Glomerular endothelial cell (primary cell): ENCODE measurements around the gene SLC24A3. TPM values are rescaled to one million over a fixed set of nuclear protein-coding genes. Genes with fewer than 3 reads are reported as not detected.

Source experiments
- DNase-seq: peaks from one replicate; pipeline ENCODE4 v3.0.0-alpha.2; 2011; ENCODE audit warnings: low read depth, low spot score; ENCODE audit errors: extremely low read depth
- total RNA-seq: library from RNA; depleted of rRNA; stranded (reverse); fragments of >200 nt; gene quantifications from 2 replicates; pipeline ENCODE4 v1.2.3, GENCODE V29; 2015

The SLC24A3 gene
- total RNA-seq, 1 donor from 2014 or later, result 0.18 TPM

DNA sequence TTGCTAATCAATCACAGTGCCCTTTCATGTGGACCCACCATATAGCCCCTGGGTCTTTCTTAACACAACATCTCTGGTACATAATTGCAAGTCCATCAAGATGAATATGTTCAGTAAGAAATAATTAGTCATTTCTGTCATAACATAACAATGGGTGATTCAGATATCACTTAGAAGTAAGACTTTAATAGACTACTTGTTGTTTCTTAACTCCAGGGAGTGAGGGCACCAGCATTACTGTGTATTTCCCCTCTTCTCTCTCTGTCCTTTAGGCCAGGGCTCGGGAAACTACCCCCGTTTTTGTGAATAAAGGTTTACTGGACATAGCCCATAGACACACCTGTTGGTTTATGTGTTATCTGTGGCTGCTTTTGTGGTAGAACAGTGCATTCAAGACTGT, 123.5 kb downstream of the SLC24A3 start:
- no peak for DNase-seq

GRCh38 chr20:19336631-19337030, 124.2 kb downstream of the SLC24A3 start:
- no peak for DNase-seq

GRCh38 chr20:19338380-19338779, 125.9 kb downstream of the SLC24A3 start:
- DNase-seq, result no peak

DNA sequence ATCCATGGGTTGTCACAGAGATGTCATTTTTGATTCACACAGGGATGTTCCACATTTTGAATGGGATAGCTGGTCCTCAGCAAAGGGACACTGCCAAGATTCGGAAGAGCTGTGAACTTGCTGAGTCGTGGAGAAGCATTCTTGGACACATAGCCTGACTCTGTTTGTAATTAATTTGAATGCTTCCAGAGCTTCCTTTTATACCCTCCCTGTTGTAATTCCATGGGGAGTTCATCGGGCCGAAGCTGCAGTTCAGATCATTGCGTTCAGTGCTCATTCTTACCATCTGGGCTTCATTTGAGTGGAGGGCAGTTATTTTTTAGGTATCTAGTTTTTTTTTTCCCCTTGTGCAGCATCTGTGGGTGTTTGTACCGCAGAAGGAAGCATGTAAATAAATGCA, 126.5 kb downstream of the SLC24A3 start:
- DNase-seq, result no peak

GRCh38 chr20:19341348-19342053, 129.1 kb downstream of the SLC24A3 start:
- DNase-seq, result no peak

DNA sequence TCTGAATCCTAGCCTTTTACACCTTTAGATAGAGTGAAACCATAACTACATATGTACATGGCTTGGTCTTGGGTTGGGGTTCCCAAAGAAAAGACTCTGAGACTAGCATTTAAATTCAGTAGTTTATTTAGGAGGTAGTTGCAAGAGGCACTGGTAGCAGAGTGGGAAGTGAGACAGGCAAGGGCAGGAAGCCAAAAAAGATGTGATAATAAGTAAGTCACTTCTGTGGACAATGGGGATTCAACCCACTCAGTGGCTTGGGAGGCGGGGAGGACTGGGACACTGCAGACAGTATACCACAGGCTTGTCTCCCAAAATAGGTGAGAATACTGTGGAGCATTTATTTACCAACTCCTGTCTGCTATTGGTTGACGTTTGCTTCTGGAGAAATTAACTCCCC, 131.9 kb downstream of the SLC24A3 start:
- no peak for DNase-seq

- DNase-seq, result no peak
Measured at GRCh38 chr20:19347943-19348456, 135.6 kb downstream of the SLC24A3 start.

- DNase-seq, result no peak
Measured at GRCh38 chr20:19348582-19348981, 136.1 kb downstream of the SLC24A3 start.

DNA sequence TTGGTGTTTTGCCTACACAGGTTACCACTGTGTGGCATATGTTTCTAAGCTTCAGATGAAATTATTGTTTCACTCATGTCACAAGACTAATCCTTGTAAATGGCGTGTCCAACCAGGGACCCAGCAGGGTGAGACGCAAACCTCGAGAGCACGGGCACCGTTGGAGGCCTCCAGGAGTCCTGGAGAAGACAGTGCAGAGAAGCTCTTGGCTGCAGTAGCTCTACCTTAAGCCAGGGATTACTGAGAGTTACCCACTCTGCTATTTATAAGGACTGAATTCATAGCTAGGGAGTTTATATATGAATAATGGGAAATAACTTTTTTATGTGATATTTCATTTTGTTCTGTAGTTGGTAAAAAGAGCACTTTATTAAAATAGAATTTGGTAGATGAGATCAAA, 137.4 kb downstream of the SLC24A3 start:
- no peak for DNase-seq

GRCh38 chr20:19351542-19351941, 139.1 kb downstream of the SLC24A3 start:
- DNase-seq, result no peak

DNA sequence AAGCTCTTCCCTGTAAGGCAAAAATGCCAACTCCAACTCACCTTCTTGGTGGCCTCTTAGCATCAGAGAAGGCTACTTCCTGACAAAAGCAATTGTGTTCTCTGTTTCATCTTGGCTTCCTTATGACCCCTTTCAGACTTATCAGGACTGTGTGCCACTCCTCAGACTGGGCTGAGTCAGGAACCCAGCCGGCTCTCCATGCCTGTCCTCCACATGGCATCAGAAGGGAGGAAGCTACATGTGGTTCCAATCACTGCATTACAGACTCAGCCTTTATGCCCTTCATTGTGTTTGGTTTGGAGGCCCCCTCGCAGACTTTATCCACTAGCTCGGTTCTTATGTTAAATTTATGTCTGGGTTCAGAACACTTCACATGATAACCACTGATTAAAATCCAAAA, 142.5 kb downstream of the SLC24A3 start:
- no peak for DNase-seq

- DNase-seq, result no peak
Measured at GRCh38 chr20:19361790-19362189, 149.3 kb downstream of the SLC24A3 start.

GRCh38 chr20:19363476-19363875, 151.0 kb downstream of the SLC24A3 start:
- no peak for DNase-seq

DNA sequence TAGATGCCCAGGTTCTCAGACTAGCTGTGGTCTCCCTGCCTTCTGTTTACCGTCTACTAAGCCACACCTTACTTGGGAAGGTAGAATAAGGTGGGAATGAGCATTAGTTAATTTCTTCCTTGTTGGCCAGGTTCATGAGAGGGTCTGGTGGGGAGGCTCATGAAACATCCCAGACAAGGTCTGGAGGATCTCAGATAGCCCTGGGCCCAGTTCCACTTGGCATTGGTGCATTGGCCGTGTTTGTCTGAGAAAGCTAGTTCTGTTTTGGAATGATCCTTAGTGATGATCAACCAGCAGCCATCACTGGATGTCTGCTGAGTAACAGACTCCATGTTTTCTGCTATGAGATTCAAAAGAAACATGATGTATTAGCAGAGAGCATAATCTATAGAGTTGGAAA, 155.1 kb downstream of the SLC24A3 start:
- DNase-seq, result no peak

- no peak for DNase-seq
Measured at GRCh38 chr20:19368351-19368750, 155.9 kb downstream of the SLC24A3 start.

DNA sequence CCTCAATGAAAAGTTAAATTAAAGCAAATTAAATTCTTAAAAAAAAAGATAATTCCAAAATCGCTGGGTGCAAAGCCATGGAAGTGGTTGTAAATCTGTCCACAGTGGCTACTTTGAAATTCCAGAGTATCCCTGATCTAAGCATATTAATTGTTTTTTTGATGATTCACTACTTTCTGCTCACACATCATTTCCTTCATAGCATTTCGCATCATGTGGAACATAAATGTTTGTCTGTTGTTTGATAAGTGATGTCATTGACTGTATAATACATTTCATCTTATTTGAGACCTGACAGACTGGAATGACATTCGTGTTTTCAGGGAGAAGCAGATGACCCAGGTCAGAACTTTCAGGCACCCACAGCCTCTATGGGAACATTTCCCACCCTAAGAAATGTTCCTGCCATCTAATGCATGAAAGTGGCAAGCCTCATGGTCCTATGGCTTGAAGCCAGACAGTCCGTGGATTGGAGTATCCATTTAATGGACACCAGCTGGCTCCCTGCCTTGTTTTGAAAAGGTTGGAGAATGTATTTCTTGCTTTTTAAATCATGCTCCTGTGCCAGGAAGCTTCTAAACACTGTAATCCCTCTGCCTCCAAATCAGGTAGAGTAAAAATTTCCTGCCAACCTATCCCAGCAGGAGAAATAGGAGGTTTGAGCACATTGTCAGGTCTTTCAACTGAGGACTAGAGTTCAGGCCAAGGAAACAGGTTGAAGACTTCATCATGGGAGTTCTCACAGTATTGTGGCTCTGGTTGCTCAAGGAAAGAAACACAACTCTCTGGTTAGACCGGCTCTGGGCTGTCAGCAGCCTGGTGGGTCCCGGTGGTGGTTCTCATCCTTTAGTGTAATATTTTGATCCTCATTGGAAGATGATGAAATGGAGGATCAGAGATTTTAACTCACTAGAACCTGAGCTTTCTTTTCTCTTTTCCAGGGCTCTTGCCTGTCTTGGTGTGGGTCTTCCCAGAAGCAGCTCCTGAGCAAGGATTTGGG, 157.9 kb downstream of the SLC24A3 start:
- no peak for DNase-seq

DNA sequence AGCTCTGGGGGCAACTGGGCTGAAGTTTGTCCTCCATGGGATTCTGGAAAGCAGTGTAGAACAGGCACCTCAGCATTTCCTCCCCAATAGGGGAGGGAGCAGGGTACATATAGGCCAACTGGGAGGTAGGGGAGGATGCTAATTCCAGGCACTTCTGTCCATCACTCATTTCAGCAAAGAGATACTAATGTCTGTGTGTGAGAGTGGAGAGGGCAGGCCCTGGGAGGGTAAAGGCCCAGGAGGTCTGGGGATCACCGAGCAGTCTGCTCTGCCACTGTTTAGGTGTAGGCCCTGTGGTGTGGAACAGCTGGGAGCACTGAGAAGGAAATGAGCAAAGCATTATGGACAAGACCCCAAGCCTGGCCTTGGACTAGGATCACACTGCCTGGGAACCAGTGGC, 158.7 kb downstream of the SLC24A3 start:
- DNase-seq, result no peak

DNA sequence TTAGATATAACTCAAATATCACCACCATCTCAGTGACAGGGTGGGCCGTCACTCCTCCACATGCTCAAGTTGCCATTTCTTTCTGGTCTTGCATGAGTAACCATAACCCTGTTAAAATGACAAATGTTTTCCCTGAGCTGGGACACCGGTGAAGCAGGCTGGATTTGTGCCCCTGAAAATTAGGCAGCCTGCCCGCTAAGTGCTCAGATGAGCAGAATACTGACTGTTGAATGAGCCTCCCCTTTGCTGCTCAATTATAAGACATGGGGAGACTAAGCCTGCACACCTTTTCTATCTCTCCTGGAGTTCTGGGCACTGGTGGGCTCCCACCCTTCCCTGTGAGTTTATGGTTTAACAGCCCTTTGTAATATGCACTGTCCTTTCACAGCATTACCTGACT, 161.8 kb downstream of the SLC24A3 start:
- DNase-seq, result no peak

- no peak for DNase-seq
Measured at GRCh38 chr20:19375395-19375794, 163.0 kb downstream of the SLC24A3 start.

DNA sequence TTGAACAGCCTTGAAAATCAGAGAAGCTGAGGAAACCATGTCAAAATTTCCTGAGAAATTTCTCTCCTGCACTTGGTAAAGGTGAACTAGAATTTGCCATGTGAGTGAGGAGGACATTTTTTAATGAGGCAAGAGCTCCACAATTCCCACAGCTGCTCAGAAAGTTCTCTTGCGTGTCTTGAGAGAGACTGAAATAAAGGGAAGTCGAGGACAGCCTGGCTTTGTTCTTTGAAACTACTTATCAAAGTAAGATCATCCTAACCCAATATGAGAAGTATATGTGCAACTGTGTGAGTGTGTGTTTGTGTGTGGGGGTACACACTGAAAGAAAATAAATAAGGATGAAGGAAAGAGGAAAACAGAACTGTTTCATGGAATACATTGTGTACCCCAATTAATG, 163.4 kb downstream of the SLC24A3 start:
- DNase-seq, result no peak

DNA sequence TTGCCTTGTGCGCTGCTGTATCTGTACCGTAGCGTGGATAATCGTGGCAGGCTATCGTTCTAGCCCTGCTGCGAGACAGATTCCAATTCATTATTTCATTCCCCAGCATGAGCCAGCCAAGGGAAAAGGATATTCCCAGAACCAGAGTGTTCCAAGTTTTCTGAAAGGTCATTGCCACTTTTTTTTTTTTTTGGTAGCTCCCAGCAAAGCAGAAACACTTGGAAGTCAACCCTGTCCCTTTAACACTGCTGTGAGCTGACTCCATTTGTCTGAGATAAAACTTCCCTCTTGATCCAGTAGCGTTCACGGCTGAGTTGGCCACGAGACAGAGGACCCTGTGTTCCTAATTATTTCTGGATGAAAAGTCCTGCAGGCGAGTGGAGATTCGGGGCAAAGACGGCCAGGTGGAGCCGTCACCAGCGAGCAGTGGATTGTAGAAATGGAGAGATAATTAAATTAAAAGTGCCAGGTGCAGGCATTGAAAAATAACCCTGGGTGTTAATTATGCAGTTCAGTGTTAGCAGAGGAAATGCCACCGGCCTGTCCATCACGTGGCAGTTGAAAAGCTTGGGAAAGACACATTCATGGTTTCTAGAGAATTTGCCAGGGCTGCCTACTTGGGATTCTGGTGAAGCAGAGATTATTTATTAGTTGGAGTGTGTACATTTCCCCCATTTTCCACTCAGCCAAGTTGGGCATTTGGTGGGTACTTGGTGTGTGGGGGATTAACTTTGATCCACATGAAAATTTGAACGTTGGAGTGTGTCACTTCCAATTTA, 164.2 kb downstream of the SLC24A3 start:
- no peak for DNase-seq
